Spinal cord (tissue), 10 donors: ENCODE results near the gene OR2T3. TPM values are rescaled to one million over a fixed set of nuclear protein-coding genes. Genes with fewer than 3 reads are reported as not detected.
"Not testable (repeated sequence)": the region's sequence is repeated elsewhere in the genome, so short reads cannot be mapped to it uniquely, and the experiment has no call there.

Experiments used
- DNase-seq, 6 donors: peaks; one replicate each; pipeline versions ENCODE4 v3.0.0 to v3.0.0-alpha.2; 2013 to 2015; ENCODE audit warnings: low spot score in 6 of 6, low read depth in 4 of 6
- H3K27ac ChIP-seq: one replicate; pipeline ENCODE4 v1.5.1; 2013; ENCODE audit warnings: low read depth, low read length, control low read depth
- H3K27me3 ChIP-seq: one replicate; pipeline ENCODE4 v1.6.1; 2013; ENCODE audit warnings: low read length; ENCODE audit not compliant: control insufficient read depth, insufficient read depth
- H3K36me3 ChIP-seq: one replicate; pipeline ENCODE4 v1.6.1; 2013; ENCODE audit warnings: low read length; ENCODE audit not compliant: control insufficient read depth, insufficient read depth
- H3K4me1 ChIP-seq: one replicate; pipeline ENCODE4 v1.6.1; 2013; ENCODE audit warnings: low read length; ENCODE audit not compliant: control insufficient read depth, insufficient read depth
- H3K4me3 ChIP-seq: one replicate; pipeline ENCODE4 v1.5.1; 2013; ENCODE audit warnings: low read depth, low read length, control low read depth
- H3K9me3 ChIP-seq: one replicate; pipeline ENCODE4 v1.6.1; 2013; ENCODE audit warnings: low read length; ENCODE audit not compliant: control insufficient read depth, insufficient read depth
- WGBS: methylation state at CpG from one replicate; pipeline ENCODE4 v1.1.5; 2013; ENCODE audit warnings: missing lambda C conversion rate; ENCODE audit not compliant: insufficient coverage; 5-methylcytosine and 5-hydroxymethylcytosine counted together
- polyA plus RNA-seq, 2 donors: library from polyadenylated mRNA; unstranded; fragments of 120-200 nt; gene quantifications; one replicate each; pipeline ENCODE4 v1.2.1, GENCODE V29; 2013; ENCODE audit not compliant: insufficient read length in 2 of 2
- total RNA-seq, 2 donors: library from RNA; depleted of rRNA in 1 of 2; stranded (reverse); fragments of 120-200 nt in 1 of 2; fragments of >200 nt in 1 of 2; gene quantifications; one replicate each; pipeline versions ENCODE4 v1.2.3 to v1.2.4, GENCODE V29; 2013 to 2014
- donor health status: healthy.

The OR2T3 gene
- total and polyA plus RNA-seq, 4 donors, result not detected

- not testable (repeated sequence) for H3K27ac ChIP-seq, H3K27me3 ChIP-seq, H3K4me1 ChIP-seq, DNase-seq, H3K9me3 ChIP-seq, H3K36me3 ChIP-seq, H3K4me3 ChIP-seq
- 43% methylated on average over 1 of the region's 7 CpGs for WGBS
Measured at GRCh38 chr1:248459117-248459516, 14.0 kb upstream of the OR2T3 start.

- no CpG with 5 or more reads among the region's 4 CpGs for WGBS
- no peaks in the 10 kb centered on the region for H3K27me3 ChIP-seq
- H3K9me3 ChIP-seq, result no peaks in the 10 kb centered on the region
- H3K27ac ChIP-seq, result no peak overlapping the region
- H3K4me3 ChIP-seq, result no peak overlapping the region
- no peaks in the 10 kb centered on the region for H3K4me1 ChIP-seq
- DNase-seq, result no peak
- no peaks in the 10 kb centered on the region for H3K36me3 ChIP-seq
Measured at GRCh38 chr1:248471154-248471553, 2.0 kb upstream of the OR2T3 start.

DNA sequence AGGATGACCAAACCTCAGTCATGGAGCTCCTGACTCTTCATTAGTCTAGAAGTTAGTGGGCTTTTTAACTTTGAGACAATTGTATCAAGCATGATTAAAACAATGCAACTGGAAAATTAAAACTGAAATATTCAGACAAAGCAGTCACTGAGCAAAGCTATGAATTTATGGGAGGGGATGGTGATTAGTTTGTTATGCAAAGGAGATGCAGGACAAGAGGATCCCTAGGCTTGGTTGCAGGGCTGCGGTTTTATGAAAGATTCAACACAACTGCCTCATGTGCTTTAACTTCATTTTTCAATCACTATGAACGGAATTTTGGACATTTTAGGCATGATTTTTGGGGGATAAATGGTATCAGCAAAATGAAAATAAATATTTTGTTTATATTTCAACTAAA is 1.0 kb upstream of the OR2T3 start:
- no CpG with 5 or more reads among the region's 2 CpGs for WGBS
- H3K4me1 ChIP-seq, H3K9me3 ChIP-seq, H3K36me3 ChIP-seq, H3K27me3 ChIP-seq, H3K4me3 ChIP-seq, DNase-seq, H3K27ac ChIP-seq: not testable (repeated sequence)

DNA sequence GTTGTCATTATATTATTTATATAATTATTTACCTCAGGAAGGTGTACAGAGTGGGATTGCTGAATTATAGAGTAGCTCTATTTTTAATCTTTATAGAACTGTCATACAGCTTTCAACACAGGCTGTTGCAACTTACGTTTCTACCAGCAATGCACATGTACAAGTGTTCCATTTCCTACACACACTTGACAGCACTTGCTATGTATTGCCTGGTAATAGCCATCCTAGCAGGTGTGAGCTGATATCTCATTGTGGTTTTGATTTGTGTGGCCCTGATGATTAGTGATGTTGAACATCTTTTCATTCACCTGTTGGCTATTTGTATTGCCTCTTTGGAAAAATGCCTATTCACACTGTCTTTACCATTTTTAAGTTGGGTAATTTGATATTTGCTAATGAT is 2.5 kb downstream of the OR2T3 start:
- not testable (repeated sequence) for DNase-seq, H3K9me3 ChIP-seq, H3K4me3 ChIP-seq, H3K27ac ChIP-seq, H3K27me3 ChIP-seq, H3K4me1 ChIP-seq, H3K36me3 ChIP-seq
- WGBS, result no CpG with 5 or more reads among the region's 1 CpG

DNA sequence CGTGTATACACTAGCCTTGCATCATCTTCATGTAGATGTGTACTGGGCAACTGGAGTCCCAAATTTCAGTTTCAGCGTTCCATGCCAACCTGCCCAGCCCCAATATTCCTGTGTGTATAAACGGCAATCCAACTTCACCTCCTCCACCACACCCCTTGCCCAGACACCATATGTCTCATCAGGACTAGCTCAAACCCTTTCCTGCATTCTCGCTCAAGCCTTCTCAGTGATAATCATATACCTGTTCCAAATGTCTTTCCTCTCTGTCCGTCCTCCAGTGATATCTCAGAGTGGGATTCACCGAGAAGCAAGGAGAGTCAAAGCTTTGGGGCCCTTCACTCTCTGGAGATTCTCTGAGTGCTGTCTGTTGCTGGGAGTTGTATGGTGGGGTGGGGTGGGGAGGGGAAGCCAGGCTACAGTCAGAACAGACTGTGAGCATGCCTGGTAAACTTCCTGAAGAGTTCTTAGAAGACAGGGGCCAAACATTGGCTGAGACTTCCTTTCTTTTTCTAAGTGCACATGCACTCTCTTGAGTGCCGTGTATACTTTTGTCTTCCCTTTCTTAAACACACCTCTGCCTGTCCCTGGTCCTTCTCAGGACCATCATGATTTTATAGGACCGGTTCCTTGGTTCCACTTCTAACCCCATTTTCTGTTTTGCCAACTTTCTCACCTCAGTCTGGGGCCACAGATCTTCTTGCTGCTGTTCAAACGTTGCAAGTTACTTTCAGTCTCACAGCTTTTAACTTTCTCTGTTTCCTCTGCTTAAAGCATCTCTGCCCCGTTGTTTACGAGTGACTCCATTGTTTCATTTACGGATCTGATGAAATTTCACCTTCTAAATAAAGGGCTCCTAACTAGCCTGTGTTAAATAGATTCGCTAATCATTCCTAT is 8.8 kb downstream of the OR2T3 start:
- 60% methylated on average over 6 of the region's 13 CpGs for WGBS
- not testable (repeated sequence) for H3K9me3 ChIP-seq, H3K4me1 ChIP-seq, H3K27me3 ChIP-seq, DNase-seq, H3K4me3 ChIP-seq, H3K27ac ChIP-seq, H3K36me3 ChIP-seq

DNA sequence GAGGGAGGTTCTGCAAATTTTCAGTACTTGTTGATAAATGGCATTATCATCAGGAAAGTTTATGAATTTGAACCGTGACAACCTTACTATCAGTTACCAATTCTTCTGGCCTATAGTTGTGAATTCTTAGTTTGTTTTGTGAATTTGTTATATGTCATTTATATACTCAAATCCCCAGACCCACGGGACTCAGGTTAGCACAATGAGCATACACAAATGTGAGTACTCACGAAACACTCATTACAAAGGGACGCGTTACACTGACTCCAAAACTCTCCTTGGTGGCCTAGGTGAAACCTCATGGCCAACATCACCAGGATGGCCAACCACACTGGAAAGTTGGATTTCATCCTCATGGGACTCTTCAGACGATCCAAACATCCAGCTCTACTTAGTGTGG is 15.1 kb downstream of the OR2T3 start, which contains the start of gene OR2T5:
Gene OR2T5 (plus strand): TSS at position 301 of the 400 bp plus-strand sequence. CDS start 0 bp downstream, at position 301.
- H3K9me3 ChIP-seq, H3K27ac ChIP-seq, H3K36me3 ChIP-seq, H3K4me1 ChIP-seq, DNase-seq, H3K27me3 ChIP-seq, H3K4me3 ChIP-seq: not testable (repeated sequence)
- WGBS, result no CpG with 5 or more reads among the region's 6 CpGs

GRCh38 chr1:248496661-248497060 is 23.5 kb downstream of the OR2T3 start:
- H3K27ac ChIP-seq, H3K4me1 ChIP-seq, H3K4me3 ChIP-seq, H3K27me3 ChIP-seq, H3K9me3 ChIP-seq, DNase-seq, H3K36me3 ChIP-seq: not testable (repeated sequence)
- WGBS, result no CpG with 5 or more reads among the region's 5 CpGs

GRCh38 chr1:248500305-248501035 is 27.3 kb downstream of the OR2T3 start:
- H3K27ac ChIP-seq, H3K27me3 ChIP-seq, DNase-seq, H3K4me1 ChIP-seq, H3K4me3 ChIP-seq, H3K36me3 ChIP-seq, H3K9me3 ChIP-seq: not testable (repeated sequence)
- WGBS, result no CpG with 5 or more reads among the region's 2 CpGs

GRCh38 chr1:248507773-248508172 is 34.6 kb downstream of the OR2T3 start, which contains the start of gene OR2G6:
TSS of gene OR2G6 (plus strand) at chr1:248508073. CDS start at chr1:248521647, 13,574 bp downstream.
- H3K27ac ChIP-seq, H3K9me3 ChIP-seq, H3K4me1 ChIP-seq, H3K4me3 ChIP-seq, H3K27me3 ChIP-seq, H3K36me3 ChIP-seq, DNase-seq: not testable (repeated sequence)
- no CpG with 5 or more reads among the region's 2 CpGs for WGBS

- not testable (repeated sequence) for H3K27me3 ChIP-seq, DNase-seq, H3K36me3 ChIP-seq, H3K4me1 ChIP-seq, H3K4me3 ChIP-seq, H3K27ac ChIP-seq, H3K9me3 ChIP-seq
Measured at GRCh38 chr1:248510217-248510616, 37.1 kb downstream of the OR2T3 start.
